BLaER1 treated with 17β-estradiol and CSF1 and Interleukin-3, amounts not matched to agents 10 nM and 100 nM (cell line): ENCODE data around the gene TRRAP.
"Not testable (repeated sequence)": the region's sequence is repeated elsewhere in the genome, so short reads cannot be mapped to it uniquely, and the experiment has no call there.

Experiments
- H3K27ac ChIP-seq, 11 experiments: shearing (Covaris generic); formaldehyde crosslinking; 2 replicates each; pipeline ENCODE4 v1.8.1; 2022
- H3K27me3 ChIP-seq, 11 experiments: shearing (Covaris generic); formaldehyde crosslinking; 2 replicates each; pipeline ENCODE4 v1.8.1; 2022
- H3K36me3 ChIP-seq, 11 experiments: shearing (Covaris generic); formaldehyde crosslinking; 2 replicates each; pipeline ENCODE4 v1.8.1; 2022
- H3K4me1 ChIP-seq, 10 experiments: shearing (Covaris generic); formaldehyde crosslinking; 2 replicates each; pipeline ENCODE4 v1.8.1; 2022
- H3K4me2 ChIP-seq, 11 experiments: shearing (Covaris generic); formaldehyde crosslinking; 2 replicates each; pipeline ENCODE4 v1.8.1; 2022
- H3K4me3 ChIP-seq, 10 experiments: shearing (Covaris generic); formaldehyde crosslinking; 2 replicates each; pipeline ENCODE4 v1.8.1; 2022
- H3K9ac ChIP-seq, 11 experiments: shearing (Covaris generic); formaldehyde crosslinking; 2 replicates each; pipeline ENCODE4 v1.8.1; 2022
- H3K9me3 ChIP-seq, 11 experiments: shearing (Covaris generic); formaldehyde crosslinking; replicated peaks in 1 of 11; 2 replicates each; pipeline ENCODE4 v1.8.1; 2022
- H4K20me1 ChIP-seq, 11 experiments: shearing (Covaris generic); formaldehyde crosslinking; 2 replicates each; pipeline ENCODE4 v1.8.1; 2022
- Cebpa-rat ChIP-seq, 11 experiments: shearing (Covaris generic); IDR thresholded peaks; 2 replicates each; pipeline ENCODE4 v1.8.1; 2022

TRRAP gene

GRCh38 chr7:98840722-98841121 lies 37.6 kb upstream of the TRRAP start:
- TF ChIP-seq Cebpa-rat (IDR thresholded peaks at IDR 0.05), result no peak
- Histone ChIP-seq H3K4me2 (peak overlapping the region in 6 of 11 experiments; percentile 13 to 90 (median 56); a peak in 9 of 22 replicates), H3K36me3 (no peaks in the 10 kb centered on the region), H3K4me3 (no peak overlapping the region), H3K9me3 (no peaks in the 10 kb centered on the region), H4K20me1 (no peaks in the 10 kb centered on the region), H3K27ac (peak overlapping the region in 3 of 11 experiments; percentile 35 to 64 (median 58); a peak in 4 of 22 replicates), H3K4me1 (peaks cover 20 to 35% (median 26%) of the 10 kb centered on the region in 10 experiments), H3K27me3 (no peaks in the 10 kb centered on the region), H3K9ac (0 out of 22 replicates have a peak overlapping the region, but pooled peaks of 1 of the 11 experiments have one; percentile 50)

GRCh38 chr7:98841179-98841997 lies 36.9 kb upstream of the TRRAP start:
- Histone ChIP-seq H3K27me3 (no peaks in the 10 kb centered on the region), H3K4me1 (peaks cover 20 to 35% (median 26%) of the 10 kb centered on the region in 10 experiments), H3K9ac (peak overlapping the region in 2 of 11 experiments; percentile 36 to 50; a peak in 2 of 22 replicates), H4K20me1 (no peaks in the 10 kb centered on the region), H3K36me3 (no peaks in the 10 kb centered on the region), H3K4me2 (peak overlapping the region in 5 of 11 experiments; percentile 17 to 90 (median 63); a peak in 9 of 22 replicates), H3K27ac (peak overlapping the region in 3 of 11 experiments; percentile 35 to 64 (median 58); a peak in 6 of 22 replicates), H3K9me3 (no peaks in the 10 kb centered on the region), H3K4me3 (no peak overlapping the region)
- TF ChIP-seq Cebpa-rat (IDR thresholded peaks at IDR 0.05), result peak in 1 of 11 experiments; percentile 31; a peak in 1 of 22 replicates

GRCh38 chr7:98842552-98842951 lies 35.8 kb upstream of the TRRAP start:
- not testable (repeated sequence) for H4K20me1 ChIP-seq, H3K9ac ChIP-seq, H3K27ac ChIP-seq, H3K27me3 ChIP-seq, H3K36me3 ChIP-seq, H3K4me2 ChIP-seq, H3K9me3 ChIP-seq, H3K4me3 ChIP-seq
- peaks cover 13 to 27% (median 21%) of the 10 kb centered on the region in 10 experiments for H3K4me1 ChIP-seq

GRCh38 chr7:98848918-98849317 lies 29.4 kb upstream of the TRRAP start:
- no peaks in the 10 kb centered on the region for H4K20me1 ChIP-seq
- H3K9me3 ChIP-seq, result peaks cover 0 to 13% (median 7%) of the 10 kb centered on the region in 11 experiments; a peak in 10 of 22 replicates
- no peaks in the 10 kb centered on the region; a peak in 1 of 22 replicates for H3K36me3 ChIP-seq
- H3K27ac ChIP-seq, result no peak overlapping the region
- no peak overlapping the region for H3K4me2 ChIP-seq
- TF ChIP-seq Cebpa-rat (IDR thresholded peaks at IDR 0.05), result no peak
- no peaks in the 10 kb centered on the region for H3K27me3 ChIP-seq
- peaks cover 0 to 17% (median 12%) of the 10 kb centered on the region in 10 experiments; a peak in 14 of 20 replicates for H3K4me1 ChIP-seq
- no peak overlapping the region for H3K4me3 ChIP-seq
- no peak overlapping the region for H3K9ac ChIP-seq

- Histone ChIP-seq H3K36me3 (no peaks in the 10 kb centered on the region; a peak in 1 of 22 replicates), H3K4me2 (no peak overlapping the region), H4K20me1 (no peaks in the 10 kb centered on the region), H3K4me1 (peaks cover 0 to 20% (median 13%) of the 10 kb centered on the region in 10 experiments; a peak in 15 of 20 replicates), H3K4me3 (no peak overlapping the region), H3K27me3 (no peaks in the 10 kb centered on the region), H3K9me3 (peaks cover 0 to 13% (median 7%) of the 10 kb centered on the region in 11 experiments; a peak in 10 of 22 replicates), H3K9ac (no peak overlapping the region), H3K27ac (no peak overlapping the region)
- no peak for TF ChIP-seq Cebpa-rat (IDR thresholded peaks at IDR 0.05)
Observed at GRCh38 chr7:98852826-98853225, 25.5 kb upstream of the TRRAP start.

GRCh38 chr7:98855610-98856422 lies 22.5 kb upstream of the TRRAP start:
- no peak for TF ChIP-seq Cebpa-rat (IDR thresholded peaks at IDR 0.05)
- Histone ChIP-seq H3K27ac (no peak overlapping the region), H3K36me3 (no peaks in the 10 kb centered on the region), H3K4me3 (no peak overlapping the region), H3K4me1 (peaks cover 7 to 20% (median 14%) of the 10 kb centered on the region in 10 experiments; a peak in 18 of 20 replicates), H3K9me3 (no peaks in the 10 kb centered on the region), H4K20me1 (no peaks in the 10 kb centered on the region; a peak in 1 of 22 replicates), H3K9ac (no peak overlapping the region), H3K4me2 (peak overlapping the region in 3 of 11 experiments; percentile 1 to 11 (median 11); a peak in 2 of 22 replicates), H3K27me3 (no peaks in the 10 kb centered on the region)

GRCh38 chr7:98860071-98860470 lies 18.3 kb upstream of the TRRAP start:
- Histone ChIP-seq H4K20me1 (no peaks in the 10 kb centered on the region; a peak in 2 of 22 replicates), H3K9ac (no peak overlapping the region), H3K36me3 (no peaks in the 10 kb centered on the region), H3K9me3 (no peaks in the 10 kb centered on the region), H3K4me1 (peaks cover 0 to 21% (median 6%) of the 10 kb centered on the region in 10 experiments; a peak in 9 of 20 replicates), H3K4me2 (peak overlapping the region in 3 of 11 experiments; percentile 18 to 37 (median 24); a peak in 4 of 22 replicates), H3K27me3 (no peaks in the 10 kb centered on the region), H3K4me3 (no peak overlapping the region), H3K27ac (no peak overlapping the region)
- TF ChIP-seq Cebpa-rat (IDR thresholded peaks at IDR 0.05), result no peak

GRCh38 chr7:98862203-98862602 lies 16.1 kb upstream of the TRRAP start:
- TF ChIP-seq Cebpa-rat (IDR thresholded peaks at IDR 0.05), result no peak
- Histone ChIP-seq H3K36me3 (no peaks in the 10 kb centered on the region), H3K9me3 (no peaks in the 10 kb centered on the region), H3K4me1 (peaks cover 0 to 20% (median 2%) of the 10 kb centered on the region in 10 experiments; a peak in 9 of 20 replicates), H3K4me2 (no peak overlapping the region), H3K27me3 (peaks cover 0 to under 1% (median 0%) of the 10 kb centered on the region in 11 experiments; a peak in 1 of 22 replicates), H3K4me3 (no peak overlapping the region), H4K20me1 (no peaks in the 10 kb centered on the region; a peak in 2 of 22 replicates), H3K27ac (no peak overlapping the region), H3K9ac (no peak overlapping the region)
